Ammon's horn (tissue), 1 donor: Measurements from ENCODE around the gene ALG9.
"Not testable (repeated sequence)": the region's sequence is repeated elsewhere in the genome, so short reads cannot be mapped to it uniquely, and the experiment has no call there.

ENCODE experiments used
- DNase-seq: peaks from one replicate; pipeline ENCODE4 v3.0.0-alpha.2; 2016; ENCODE audit warnings: low spot score

The ALG9 gene

GRCh38 chr11:111870886-111871692 lies at the start of gene ALG9:
ALG9 (minus strand) TSS chr11:111871581; CDS start chr11:111871482, 99 bp downstream.
- DNase-seq, result peak; percentile 76

DNA sequence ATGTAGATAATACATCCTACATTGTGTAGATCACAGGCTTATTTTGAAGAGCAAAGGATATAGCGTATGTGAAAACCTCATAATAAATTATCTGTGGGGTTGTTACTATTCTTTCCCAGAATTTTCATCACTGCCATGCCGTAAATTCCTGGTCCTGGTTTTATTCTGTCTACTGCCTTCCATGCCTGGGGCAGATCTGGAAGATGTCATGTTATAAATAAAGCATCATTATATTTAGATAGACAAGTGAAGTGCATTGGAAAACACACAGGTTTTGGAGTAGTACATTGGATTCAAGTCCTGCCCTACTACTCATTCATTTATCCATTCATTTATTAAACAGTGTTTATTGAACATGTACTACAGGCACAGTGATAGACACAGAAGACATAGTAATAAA lies 49.5 kb upstream of the ALG9 start:
- no peak for DNase-seq

- no peak for DNase-seq
Measured at GRCh38 chr11:111918390-111919256, 47.2 kb upstream of the ALG9 start, which contains the start of gene C11orf52. C11orf52 (plus strand) TSS chr11:111918913; CDS start chr11:111918973, 60 bp downstream.

DNA sequence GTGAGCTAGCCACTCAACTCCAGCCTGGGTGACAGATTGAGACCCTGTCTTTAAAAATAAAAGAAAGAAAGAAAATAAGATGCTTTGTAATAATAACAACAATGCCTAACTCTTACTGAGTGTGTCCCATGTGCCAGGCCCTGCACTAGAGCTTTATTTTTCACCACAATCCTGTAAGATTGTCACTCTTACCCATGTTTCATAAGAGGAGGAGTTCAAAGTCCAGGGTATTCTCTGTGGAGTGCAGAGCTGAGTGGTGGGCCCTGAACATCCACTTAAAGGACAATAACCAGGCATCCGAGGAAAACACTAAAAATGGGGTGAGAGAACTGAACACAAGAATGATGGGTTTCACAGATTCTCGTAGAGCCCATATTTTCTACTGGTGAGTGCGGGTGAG lies 46.4 kb upstream of the ALG9 start:
- no peak for DNase-seq

DNA sequence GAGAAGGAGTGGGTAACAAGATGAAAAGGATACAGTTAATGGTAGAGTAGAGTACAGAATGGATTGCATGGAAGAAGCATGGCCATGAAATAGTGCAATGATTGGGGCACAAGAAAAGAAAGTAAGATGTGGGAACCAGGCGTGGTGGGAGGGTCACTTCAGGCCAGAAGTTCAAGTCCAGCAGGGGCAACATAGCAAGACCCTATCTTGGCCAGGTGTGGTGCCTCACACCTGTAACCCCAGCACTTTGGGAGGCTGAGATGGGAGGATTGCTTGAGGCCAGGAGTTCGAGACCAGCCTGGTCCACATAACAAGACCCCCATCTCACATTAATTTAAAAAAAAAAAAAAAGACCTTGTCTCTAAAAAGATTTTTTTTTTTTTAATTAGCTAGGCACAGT lies 45.9 kb upstream of the ALG9 start:
- no peak for DNase-seq

DNA sequence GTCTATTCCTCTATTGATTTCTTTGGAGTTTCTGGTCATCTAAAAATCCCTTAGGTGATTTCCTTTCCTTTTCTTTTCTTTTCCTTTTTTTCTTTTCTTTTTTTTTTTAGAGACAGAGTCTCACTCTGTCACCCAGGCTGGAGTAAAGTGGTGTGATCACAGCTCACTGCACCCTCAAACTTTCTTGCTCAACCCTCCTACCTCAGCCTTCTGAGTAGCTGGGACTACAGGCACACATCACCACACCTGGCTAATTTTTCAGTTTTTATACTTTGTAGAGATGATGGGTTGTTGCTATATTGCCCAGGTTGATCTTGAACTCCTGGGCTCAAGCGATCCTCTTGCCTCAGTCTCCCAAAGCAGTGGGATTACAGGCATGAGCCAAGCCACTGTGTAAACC lies 45.4 kb upstream of the ALG9 start:
- no peak for DNase-seq

DNA sequence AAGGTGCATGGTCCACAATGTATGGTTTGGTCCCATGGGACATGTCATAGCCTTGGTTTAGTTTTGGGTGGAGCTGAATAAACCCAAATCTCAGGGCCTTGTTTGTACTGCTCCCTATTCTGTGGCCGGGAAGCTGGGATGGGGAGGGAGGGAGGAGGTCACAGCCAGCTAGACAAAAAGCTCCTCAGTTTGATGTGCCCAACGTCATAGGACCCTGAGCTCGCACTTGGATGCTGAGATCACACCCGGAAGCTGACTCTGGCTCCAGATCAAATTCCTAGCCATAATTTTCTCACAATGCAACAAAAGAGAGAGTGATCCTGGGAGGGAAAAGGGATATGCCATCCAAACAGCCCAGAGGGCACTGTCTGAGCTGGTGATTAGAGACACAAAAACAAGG lies 42.6 kb upstream of the ALG9 start:
- DNase-seq, result peak; percentile 90

DNA sequence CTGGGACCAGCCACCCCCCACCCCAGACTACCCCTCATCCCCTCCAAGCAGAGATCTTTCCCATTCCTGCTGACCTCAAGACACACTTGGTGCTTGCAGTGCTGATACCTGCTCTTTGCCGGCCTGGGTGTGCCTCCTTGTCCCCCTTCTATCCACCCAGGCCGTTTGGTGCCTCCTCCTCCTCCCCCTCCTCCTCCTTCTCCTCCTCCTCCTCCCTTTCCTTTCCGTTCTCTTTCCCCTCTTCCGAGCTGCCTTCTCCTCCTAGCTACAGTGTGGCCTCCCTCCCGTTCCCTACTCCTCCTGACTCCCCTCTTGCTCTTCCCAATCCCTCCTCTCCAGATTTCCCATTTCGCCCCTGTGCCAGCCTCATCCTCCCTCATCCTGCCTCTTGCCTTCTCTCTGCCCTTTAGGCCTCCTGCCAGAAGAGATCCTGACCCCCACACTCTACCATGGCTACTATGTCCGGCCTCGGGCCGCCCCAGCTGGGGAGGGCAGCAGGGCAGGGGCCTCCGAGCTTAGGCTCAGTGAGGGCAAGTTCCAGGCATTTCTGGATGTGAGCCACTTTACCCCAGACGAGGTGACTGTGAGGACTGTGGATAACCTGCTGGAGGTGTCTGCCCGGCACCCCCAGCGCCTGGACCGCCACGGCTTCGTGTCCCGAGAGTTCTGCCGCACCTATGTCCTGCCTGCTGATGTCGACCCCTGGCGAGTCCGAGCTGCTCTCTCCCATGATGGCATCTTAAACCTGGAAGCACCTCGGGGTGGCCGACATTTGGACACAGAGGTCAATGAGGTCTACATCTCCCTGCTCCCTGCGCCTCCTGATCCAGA lies 41.9 kb upstream of the ALG9 start:
- DNase-seq, result peak; percentile 51

DNA sequence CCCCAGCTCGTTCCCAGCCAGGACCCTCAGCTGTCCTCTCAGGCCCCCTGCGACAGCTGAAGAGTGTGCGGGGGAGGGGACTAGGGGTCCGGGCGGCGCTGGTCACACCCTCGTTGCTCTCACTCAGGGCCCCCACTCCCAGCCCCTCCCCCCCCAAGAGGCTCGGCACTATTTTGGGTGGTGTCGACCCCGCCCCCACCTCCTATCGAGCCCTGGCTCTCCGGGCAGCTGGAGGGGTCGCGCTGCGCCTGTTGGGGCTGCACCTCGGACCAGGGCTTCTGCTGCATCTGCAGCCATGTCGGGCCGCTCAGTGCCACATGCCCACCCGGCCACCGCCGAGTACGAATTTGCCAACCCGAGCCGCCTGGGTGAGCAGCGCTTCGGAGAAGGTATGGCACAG lies 41.2 kb upstream of the ALG9 start, which contains the start of gene HSPB2:
TSS of gene HSPB2 (plus strand) at position 200 of the 400 bp plus-strand sequence. CDS start at position 296, 96 bp downstream.
- no peak for DNase-seq

- peak; percentile 96 for DNase-seq
Measured at GRCh38 chr11:111911563-111912401, 40.4 kb upstream of the ALG9 start, which contains the start of gene CRYAB. CRYAB (minus strand) TSS chr11:111911770; CDS start chr11:111911724, 46 bp downstream.

GRCh38 chr11:111910676-111911562 lies 39.5 kb upstream of the ALG9 start:
- peak; percentile 95 for DNase-seq

DNA sequence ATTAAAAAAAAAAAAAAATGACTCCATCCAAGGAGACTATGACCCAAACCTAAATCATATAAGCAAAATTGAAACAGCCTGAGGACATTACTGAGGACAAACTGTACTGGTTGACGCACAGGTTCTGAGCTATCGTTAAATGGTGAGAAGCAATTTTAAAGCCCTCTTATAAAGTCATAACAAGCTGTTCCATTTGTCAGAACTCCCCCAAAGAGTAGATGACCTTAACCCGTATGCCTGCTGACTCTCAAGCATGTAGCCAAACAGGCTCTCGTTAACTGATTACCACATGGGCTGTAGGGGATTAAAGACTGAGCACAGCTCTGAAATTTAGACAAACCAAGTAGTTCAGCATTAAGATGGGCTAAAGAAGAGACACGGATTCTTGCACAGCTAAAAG lies 38.0 kb upstream of the ALG9 start:
- peak; percentile 8 for DNase-seq

GRCh38 chr11:111908639-111909305 lies 37.4 kb upstream of the ALG9 start:
- peak; percentile 14 for DNase-seq

GRCh38 chr11:111906680-111907079 lies 35.3 kb upstream of the ALG9 start:
- DNase-seq, result peak; percentile 22

DNA sequence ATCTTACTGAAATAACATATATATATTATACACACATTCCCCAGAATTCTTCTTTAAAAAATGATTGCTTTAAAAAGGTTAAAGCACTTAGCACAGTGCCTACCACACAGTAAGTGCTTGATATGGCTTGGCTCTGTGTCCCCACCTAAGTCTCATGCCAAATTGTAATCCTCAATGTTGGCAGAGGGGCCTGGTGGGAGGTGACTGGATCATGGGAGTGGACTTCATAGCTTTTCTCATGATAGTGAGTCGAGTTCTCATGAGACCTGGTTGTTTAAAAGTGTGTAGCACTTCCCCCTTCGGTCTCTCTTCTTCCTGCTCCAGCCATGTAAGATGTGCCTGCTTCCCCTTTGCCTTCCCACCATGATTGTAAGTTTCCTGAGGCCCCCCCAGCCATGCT lies 34.0 kb upstream of the ALG9 start:
- no peak for DNase-seq

DNA sequence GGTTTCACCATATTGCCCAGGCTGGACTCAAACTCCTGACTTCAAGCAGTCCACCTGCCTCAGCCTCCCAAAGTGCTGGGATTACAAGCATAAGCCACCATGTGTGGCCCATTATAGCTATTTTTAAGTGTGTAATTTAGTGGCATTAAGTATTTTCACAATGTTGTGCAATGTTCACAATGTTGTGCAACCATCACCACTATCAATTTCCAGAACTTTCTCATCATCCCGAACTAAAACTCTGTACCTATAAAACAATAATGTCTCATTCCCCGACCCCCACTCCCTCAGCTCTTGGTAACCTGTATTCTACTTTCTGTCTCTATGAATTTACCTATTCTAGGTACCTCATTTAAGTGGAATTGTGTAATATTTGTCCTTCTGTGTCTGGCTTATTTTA lies 15.5 kb upstream of the ALG9 start:
- DNase-seq, result no peak

- DNase-seq, result no peak
Measured at GRCh38 chr11:111886032-111886431, 14.7 kb upstream of the ALG9 start.

- not testable (repeated sequence) for DNase-seq
Measured at GRCh38 chr11:111885053-111885452, 13.7 kb upstream of the ALG9 start.

- DNase-seq, result peak; percentile 15
Measured at GRCh38 chr11:111882202-111882601, 10.8 kb upstream of the ALG9 start.
